ENCODE results near the gene DOK5. TPM values are rescaled to one million over a fixed set of nuclear protein-coding genes. Genes with fewer than 3 reads are reported as not detected.

DOK5 gene
- total and polyA plus RNA-seq, 2 of the 8 experiments (the other 6 are each of a cell fraction or from before 2014, with no cell fraction given) = 8.9 to 15.0 TPM

GRCh38 chr20:54456423-54456822 is 19.0 kb upstream of the DOK5 start (continued):
- TF ChIP-seq, protein P1, sequence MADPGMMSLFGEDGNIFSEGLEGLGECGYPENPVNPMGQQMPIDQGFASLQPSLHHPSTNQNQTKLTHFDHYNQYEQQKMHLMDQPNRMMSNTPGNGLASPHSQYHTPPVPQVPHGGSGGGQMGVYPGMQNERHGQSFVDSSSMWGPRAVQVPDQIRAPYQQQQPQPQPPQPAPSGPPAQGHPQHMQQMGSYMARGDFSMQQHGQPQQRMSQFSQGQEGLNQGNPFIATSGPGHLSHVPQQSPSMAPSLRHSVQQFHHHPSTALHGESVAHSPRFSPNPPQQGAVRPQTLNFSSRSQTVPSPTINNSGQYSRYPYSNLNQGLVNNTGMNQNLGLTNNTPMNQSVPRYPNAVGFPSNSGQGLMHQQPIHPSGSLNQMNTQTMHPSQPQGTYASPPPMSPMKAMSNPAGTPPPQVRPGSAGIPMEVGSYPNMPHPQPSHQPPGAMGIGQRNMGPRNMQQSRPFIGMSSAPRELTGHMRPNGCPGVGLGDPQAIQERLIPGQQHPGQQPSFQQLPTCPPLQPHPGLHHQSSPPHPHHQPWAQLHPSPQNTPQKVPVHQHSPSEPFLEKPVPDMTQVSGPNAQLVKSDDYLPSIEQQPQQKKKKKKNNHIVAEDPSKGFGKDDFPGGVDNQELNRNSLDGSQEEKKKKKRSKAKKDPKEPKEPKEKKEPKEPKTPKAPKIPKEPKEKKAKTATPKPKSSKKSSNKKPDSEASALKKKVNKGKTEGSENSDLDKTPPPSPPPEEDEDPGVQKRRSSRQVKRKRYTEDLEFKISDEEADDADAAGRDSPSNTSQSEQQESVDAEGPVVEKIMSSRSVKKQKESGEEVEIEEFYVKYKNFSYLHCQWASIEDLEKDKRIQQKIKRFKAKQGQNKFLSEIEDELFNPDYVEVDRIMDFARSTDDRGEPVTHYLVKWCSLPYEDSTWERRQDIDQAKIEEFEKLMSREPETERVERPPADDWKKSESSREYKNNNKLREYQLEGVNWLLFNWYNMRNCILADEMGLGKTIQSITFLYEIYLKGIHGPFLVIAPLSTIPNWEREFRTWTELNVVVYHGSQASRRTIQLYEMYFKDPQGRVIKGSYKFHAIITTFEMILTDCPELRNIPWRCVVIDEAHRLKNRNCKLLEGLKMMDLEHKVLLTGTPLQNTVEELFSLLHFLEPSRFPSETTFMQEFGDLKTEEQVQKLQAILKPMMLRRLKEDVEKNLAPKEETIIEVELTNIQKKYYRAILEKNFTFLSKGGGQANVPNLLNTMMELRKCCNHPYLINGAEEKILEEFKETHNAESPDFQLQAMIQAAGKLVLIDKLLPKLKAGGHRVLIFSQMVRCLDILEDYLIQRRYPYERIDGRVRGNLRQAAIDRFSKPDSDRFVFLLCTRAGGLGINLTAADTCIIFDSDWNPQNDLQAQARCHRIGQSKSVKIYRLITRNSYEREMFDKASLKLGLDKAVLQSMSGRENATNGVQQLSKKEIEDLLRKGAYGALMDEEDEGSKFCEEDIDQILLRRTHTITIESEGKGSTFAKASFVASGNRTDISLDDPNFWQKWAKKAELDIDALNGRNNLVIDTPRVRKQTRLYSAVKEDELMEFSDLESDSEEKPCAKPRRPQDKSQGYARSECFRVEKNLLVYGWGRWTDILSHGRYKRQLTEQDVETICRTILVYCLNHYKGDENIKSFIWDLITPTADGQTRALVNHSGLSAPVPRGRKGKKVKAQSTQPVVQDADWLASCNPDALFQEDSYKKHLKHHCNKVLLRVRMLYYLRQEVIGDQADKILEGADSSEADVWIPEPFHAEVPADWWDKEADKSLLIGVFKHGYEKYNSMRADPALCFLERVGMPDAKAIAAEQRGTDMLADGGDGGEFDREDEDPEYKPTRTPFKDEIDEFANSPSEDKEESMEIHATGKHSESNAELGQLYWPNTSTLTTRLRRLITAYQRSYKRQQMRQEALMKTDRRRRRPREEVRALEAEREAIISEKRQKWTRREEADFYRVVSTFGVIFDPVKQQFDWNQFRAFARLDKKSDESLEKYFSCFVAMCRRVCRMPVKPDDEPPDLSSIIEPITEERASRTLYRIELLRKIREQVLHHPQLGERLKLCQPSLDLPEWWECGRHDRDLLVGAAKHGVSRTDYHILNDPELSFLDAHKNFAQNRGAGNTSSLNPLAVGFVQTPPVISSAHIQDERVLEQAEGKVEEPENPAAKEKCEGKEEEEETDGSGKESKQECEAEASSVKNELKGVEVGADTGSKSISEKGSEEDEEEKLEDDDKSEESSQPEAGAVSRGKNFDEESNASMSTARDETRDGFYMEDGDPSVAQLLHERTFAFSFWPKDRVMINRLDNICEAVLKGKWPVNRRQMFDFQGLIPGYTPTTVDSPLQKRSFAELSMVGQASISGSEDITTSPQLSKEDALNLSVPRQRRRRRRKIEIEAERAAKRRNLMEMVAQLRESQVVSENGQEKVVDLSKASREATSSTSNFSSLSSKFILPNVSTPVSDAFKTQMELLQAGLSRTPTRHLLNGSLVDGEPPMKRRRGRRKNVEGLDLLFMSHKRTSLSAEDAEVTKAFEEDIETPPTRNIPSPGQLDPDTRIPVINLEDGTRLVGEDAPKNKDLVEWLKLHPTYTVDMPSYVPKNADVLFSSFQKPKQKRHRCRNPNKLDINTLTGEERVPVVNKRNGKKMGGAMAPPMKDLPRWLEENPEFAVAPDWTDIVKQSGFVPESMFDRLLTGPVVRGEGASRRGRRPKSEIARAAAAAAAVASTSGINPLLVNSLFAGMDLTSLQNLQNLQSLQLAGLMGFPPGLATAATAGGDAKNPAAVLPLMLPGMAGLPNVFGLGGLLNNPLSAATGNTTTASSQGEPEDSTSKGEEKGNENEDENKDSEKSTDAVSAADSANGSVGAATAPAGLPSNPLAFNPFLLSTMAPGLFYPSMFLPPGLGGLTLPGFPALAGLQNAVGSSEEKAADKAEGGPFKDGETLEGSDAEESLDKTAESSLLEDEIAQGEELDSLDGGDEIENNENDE (IDR thresholded peaks at IDR 0.05; ENCODE audit: insufficient replicate concordance, low read length) = no peak
- no peak for TF ChIP-seq KDM4A (IDR thresholded peaks at IDR 0.05; ENCODE audit: low read depth, low read length, severe bottlenecking)
- TF ChIP-seq SIN3A (conservative IDR thresholded peaks at IDR 0.05 in 1 of 2, IDR thresholded peaks at IDR 0.05 in 1 of 2; ENCODE audit: low read depth in 1 of 2, low read length in 2 of 2) = no peak
- TF ChIP-seq CEBPB (IDR thresholded peaks at IDR 0.05; ENCODE audit: low read depth, low read length) = no peak
- TF ChIP-seq SUZ12 (IDR thresholded peaks at IDR 0.05; ENCODE audit: low read length) = no peak
- no peak for TF ChIP-seq SP1 (IDR thresholded peaks at IDR 0.05; ENCODE audit: low read depth, low read length)
- no peak for TF ChIP-seq SIX5 (IDR thresholded peaks at IDR 0.05; ENCODE audit: low read depth, low read length)
- TF ChIP-seq BACH1 (IDR thresholded peaks at IDR 0.05; ENCODE audit: low read length) = no peak
- no peak for TF ChIP-seq SAP30 (IDR thresholded peaks at IDR 0.05; ENCODE audit: insufficient read depth, insufficient replicate concordance, low read length)
- no peak for TF ChIP-seq SIRT6 (IDR thresholded peaks at IDR 0.05; ENCODE audit: low read length)
- no peak for TF ChIP-seq ASH2L (IDR thresholded peaks at IDR 0.05; ENCODE audit: low read length)
- no peak for TF ChIP-seq PHF8 (conservative IDR thresholded peaks at IDR 0.05; ENCODE audit: low read depth, low read length)
- TF ChIP-seq YY1 (IDR thresholded peaks at IDR 0.05; ENCODE audit: low read depth, low read length) = no peak
